Endothelial cell of umbilical vein (primary cell): ENCODE data around the gene HACE1. TPM values are rescaled to one million over a fixed set of nuclear protein-coding genes. Genes with fewer than 3 reads are reported as not detected.
"Not testable (repeated sequence)": the region's sequence is repeated elsewhere in the genome, so short reads cannot be mapped to it uniquely, and the experiment has no call there.

ENCODE experiments used
- BruUV-seq: library from RNA; stranded (reverse); fragments of 400-500 nt; replicated peaks from 2 replicates; lab custom pipeline; 2021; lab: Mats Ljungman, UMichigan
- CTCF ChIA-PET: fragments of 300-600, 350-600 bp; sonication (Branson Sonifier 250); formaldehyde crosslinking; loops from one replicate; lab custom pipeline; 2021; ENCODE audit warnings: antibody characterized with exemption, inconsistent platforms; lab: Charles Lee
- POLR2A ChIA-PET: fragments of 300-600, 350-600 bp; sonication (Branson Sonifier 250); formaldehyde crosslinking; loops from one replicate; lab custom pipeline; 2021; ENCODE audit warnings: antibody characterized with exemption, inconsistent platforms; lab: Charles Lee
- DNase-seq: peaks from one replicate; pipeline ENCODE4 v3.0.0-alpha.2; 2011; ENCODE audit warnings: low read depth, low spot score
- FAIRE-seq: peaks from 2 replicates; lab custom pipeline; 2011; peaks lifted over from hg19 to GRCh38; lab: Jason Lieb, UNC
- H2AFZ ChIP-seq: 2 replicates; pipeline ENCODE4 v1.6.0; 2012; ENCODE audit warnings: low read depth, low read length, control low read depth, inconsistent platforms
- H3K27ac ChIP-seq: 2 replicates; pipeline ENCODE4 v1.5.1; 2011; ENCODE audit warnings: low read depth, mild to moderate bottlenecking, control low read depth, low read length, moderate library complexity; ENCODE audit not compliant: insufficient read depth
- H3K27me3 ChIP-seq, 2 experiments: 2 replicates each; pipeline versions ENCODE4 v1.6.0 to v1.6.1; 2011; ENCODE audit warnings: low read length in 2 of 2, mixed read lengths in 1 of 2; ENCODE audit not compliant: control insufficient read depth in 2 of 2, insufficient read depth in 2 of 2
- H3K36me3 ChIP-seq, 2 experiments: 2 replicates in 1 of 2; 3 replicates in 1 of 2; pipeline ENCODE4 v1.5.1; 2011; ENCODE audit warnings: low read length in 2 of 2, mild to moderate bottlenecking in 1 of 2, moderate library complexity in 1 of 2; ENCODE audit not compliant: control insufficient read depth in 2 of 2, insufficient read depth in 2 of 2; ENCODE audit errors: extremely low read depth in 1 of 2
- H3K4me1 ChIP-seq: 3 replicates; pipeline ENCODE4 v1.5.1; 2011; ENCODE audit warnings: mild to moderate bottlenecking, low read length; ENCODE audit not compliant: control insufficient read depth, insufficient read depth; ENCODE audit errors: extremely low read depth
- H3K4me2 ChIP-seq: 2 replicates; pipeline ENCODE4 v1.6.1; 2011; ENCODE audit warnings: low read length, control low read depth, mixed read lengths; ENCODE audit not compliant: insufficient read depth
- H3K4me3 ChIP-seq, 3 experiments: fragments of 200-600 bp in 1 of 3; sonication (generic), shearing (Covaris generic) in 1 of 3; replicated peaks in 1 of 3; 2 replicates each; pipeline ENCODE4 v1.5.1; 2011 to 2016; ENCODE audit warnings: control low read depth in 3 of 3, low read length in 3 of 3, mild to moderate bottlenecking in 2 of 3, inconsistent platforms in 1 of 3, low read depth in 1 of 3, moderate library complexity in 1 of 3; ENCODE audit not compliant: insufficient read depth in 1 of 3
- H3K79me2 ChIP-seq: 2 replicates; pipeline ENCODE4 v1.6.0; 2012; ENCODE audit warnings: low read length, inconsistent platforms; ENCODE audit not compliant: control insufficient read depth, insufficient read depth
- H3K9ac ChIP-seq: replicated peaks from 2 replicates; pipeline ENCODE3; 2011; ENCODE audit warnings: low read length, control low read depth; ENCODE audit not compliant: insufficient read depth; ENCODE audit errors: extremely low read depth
- H3K9me1 ChIP-seq: replicated peaks from 3 replicates; pipeline ENCODE4 v1.6.0; 2011; ENCODE audit warnings: mild to moderate bottlenecking, low read length; ENCODE audit not compliant: control insufficient read depth, insufficient read depth; ENCODE audit errors: extremely low read depth
- H3K9me3 ChIP-seq: replicated peaks from 2 replicates; pipeline ENCODE4 v1.5.1; 2012; ENCODE audit warnings: low read length, inconsistent platforms; ENCODE audit not compliant: control insufficient read depth, insufficient read depth
- H4K20me1 ChIP-seq: replicated peaks from 2 replicates; pipeline ENCODE3; 2011; ENCODE audit warnings: mild to moderate bottlenecking, low read length; ENCODE audit not compliant: control insufficient read depth, insufficient read depth; ENCODE audit errors: extremely low read depth
- CTCF ChIP-seq, 2 donors: IDR thresholded peaks; 1 replicate in 1 of 2; 2 replicates in 1 of 2; pipeline ENCODE4 v1.5.1; 2011; ENCODE audit warnings: low read length in 2 of 2, mild to moderate bottlenecking in 2 of 2, moderate library complexity in 2 of 2, control low read depth in 1 of 2, inconsistent platforms in 1 of 2, low read depth in 1 of 2; ENCODE audit not compliant: insufficient read depth in 1 of 2; ENCODE audit errors: extremely low read depth in 1 of 2
- GATA2 ChIP-seq: IDR thresholded peaks from 2 replicates; pipeline ENCODE4 v1.7.0; 2011; ENCODE audit warnings: low read depth, mild to moderate bottlenecking, moderate library complexity, mixed read lengths, low read length; ENCODE audit not compliant: insufficient read length, insufficient read depth
- JUN ChIP-seq: IDR thresholded peaks from 2 replicates; pipeline ENCODE4 v1.6.1; 2011; ENCODE audit warnings: borderline replicate concordance, low read depth; ENCODE audit not compliant: insufficient read length, insufficient read depth
- MAX ChIP-seq: IDR thresholded peaks from 2 replicates; pipeline ENCODE4 v1.6.1; 2011; ENCODE audit not compliant: insufficient read depth, insufficient read length
- dilution Hi-C: fragments of 300-500 bp; cut with MboI; formaldehyde crosslinking; loops from one replicate; pipeline ENCODE4 v1.15.0; 2019; ENCODE audit warnings: low sequenced_read_pairs; ENCODE audit not compliant: extremely low pct_ligation_motif_present
- intact Hi-C: fragments of 100-400 bp; cut with micrococcal nuclease; formaldehyde crosslinking; loops from one replicate; pipeline ENCODE4 v1.10.0; 2022
- polyA plus RNA-seq, 4 experiments: library from polyadenylated mRNA; depleted of rRNA in 3 of 4; stranded (reverse) in 3 of 4; unstranded in 1 of 4; fragments of >200 nt; gene quantifications; 2 replicates each; pipeline versions ENCODE4 v1.2.1 to v1.2.3, GENCODE V29; 2011 to 2012; ENCODE audit warnings: missing spikeins in 1 of 4
- total RNA-seq: library from RNA; stranded (reverse); gene quantifications from 2 replicates; pipeline ENCODE4 v1.2.3, GENCODE V29; 2021

The HACE1 gene
- total and polyA plus RNA-seq, 2 donors (not counting 3 experiments of a cell fraction or from before 2014, with no cell fraction given) = 4.9 to 14.8 TPM

GRCh38 chr6:104837158-104837557 lies 22.6 kb downstream of the HACE1 start:
- no peak overlapping the region for H3K9ac ChIP-seq
- no peak overlapping the region for H3K4me2 ChIP-seq
- H3K4me1 ChIP-seq = no peaks in the 10 kb centered on the region
- H2AFZ ChIP-seq = no peak overlapping the region
- no peaks in the 10 kb centered on the region for H3K79me2 ChIP-seq
- no peaks in the 10 kb centered on the region for H4K20me1 ChIP-seq
- intact Hi-C loops (no loop called here), dilution Hi-C loops (no loop called here)
- no peaks in the 10 kb centered on the region for H3K9me1 ChIP-seq
- no peak overlapping the region for H3K4me3 ChIP-seq
- no peak overlapping the region for H3K27ac ChIP-seq
- no TSS peak for BruUV-seq
- H3K36me3 ChIP-seq = peaks cover 0 to 4% of the 10 kb centered on the region in 2 experiments
- TF ChIP-seq CTCF (IDR thresholded peaks at IDR 0.05; ENCODE audit: extremely low read depth in 1 of 2, insufficient read depth in 1 of 2, low read depth in 1 of 2, low read length in 2 of 2) (no peak), JUN (no peak), GATA2 (no peak), MAX (no peak)
- no peak for DNase-seq
- CTCF ChIA-PET = no interaction called here
- H3K27me3 ChIP-seq = no peaks in the 10 kb centered on the region
- POLR2A ChIA-PET = no interaction called here
- no peak for FAIRE-seq
- H3K9me3 ChIP-seq = no peaks in the 10 kb centered on the region

DNA sequence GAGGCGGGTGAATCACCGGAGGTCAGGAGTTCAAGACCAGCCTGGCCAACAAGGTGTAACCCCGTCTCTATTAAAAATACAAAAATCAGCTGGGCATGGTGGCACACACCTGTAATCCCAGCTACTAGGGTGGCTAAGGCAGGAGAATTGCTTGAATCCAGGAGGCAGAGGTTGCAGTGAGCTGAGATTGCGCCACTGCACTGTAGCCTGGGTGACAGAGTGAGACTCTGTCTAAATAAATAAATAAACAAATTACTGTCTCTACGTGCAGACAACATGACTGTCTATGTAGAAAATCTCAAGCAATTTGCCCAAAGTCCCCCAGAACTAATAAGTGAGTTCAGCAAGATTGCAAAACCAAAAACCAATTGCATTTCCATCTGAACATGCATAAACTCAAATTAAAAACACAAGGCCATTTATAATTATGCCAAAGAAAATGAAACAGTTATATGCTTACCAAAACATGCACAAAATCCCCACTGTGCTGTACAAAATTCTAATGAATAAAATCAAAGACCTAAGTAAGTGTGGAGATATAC lies 23.2 kb downstream of the HACE1 start:
- POLR2A ChIA-PET, H3K4me1 ChIP-seq, H3K79me2 ChIP-seq, H3K9me3 ChIP-seq, H3K9me1 ChIP-seq, H2AFZ ChIP-seq, H3K9ac ChIP-seq, intact Hi-C loops, CTCF ChIA-PET, FAIRE-seq, H4K20me1 ChIP-seq, H3K27ac ChIP-seq, H3K27me3 ChIP-seq, BruUV-seq, H3K4me2 ChIP-seq, DNase-seq, dilution Hi-C loops, H3K36me3 ChIP-seq, H3K4me3 ChIP-seq: not testable (repeated sequence)
